Vagina (tissue), 2 donors: Measurements from ENCODE around the gene ZNF398. TPM values are rescaled to one million over a fixed set of nuclear protein-coding genes. Genes with fewer than 3 reads are reported as not detected.
A peak's percentile ranks its signal among the peaks of the same experiment; 100 is the strongest.

ENCODE experiments used
- DNase-seq, 2 donors: peaks; one replicate each; pipeline ENCODE4 v3.0.0-alpha.2; 2017; ENCODE audit errors: extremely low spot score in 2 of 2
- H3K27ac ChIP-seq: fragments of 200-600 bp; sonication (generic); one replicate; pipeline ENCODE4 v1.5.1; 2019
- H3K27me3 ChIP-seq: fragments of 200-600 bp; sonication (generic); one replicate; pipeline ENCODE4 v1.5.1; 2019
- H3K36me3 ChIP-seq, 2 donors: fragments of 200-600 bp; sonication (generic); one replicate each; pipeline ENCODE4 v1.5.1; 2017 to 2019
- H3K4me1 ChIP-seq: fragments of 200-600 bp; sonication (generic); one replicate; pipeline ENCODE4 v1.5.1; 2019
- H3K4me3 ChIP-seq, 2 donors: fragments of 200-600 bp; sonication (generic); 1 replicate in 1 of 2; 2 replicates in 1 of 2; pipeline ENCODE4 v1.5.1; 2016 to 2019
- H3K9me3 ChIP-seq: fragments of 200-600 bp; sonication (generic); one replicate; pipeline ENCODE4 v1.5.1; 2019
- CTCF ChIP-seq, 3 experiments: fragments of 450-650 bp in 2 of 3; fragments of 200-600 bp in 1 of 3; sonication (generic) in 1 of 3; IDR thresholded peaks; one replicate each; pipeline ENCODE4 v1.5.1; 2017 to 2019; ENCODE audit warnings: antibody characterized with exemption in 3 of 3, mild to moderate bottlenecking in 2 of 3, moderate library complexity in 2 of 3
- POLR2A ChIP-seq, 2 donors: fragments of 450-650 bp; IDR thresholded peaks; one replicate each; pipeline ENCODE4 v1.6.1; 2017; ENCODE audit warnings: antibody characterized with exemption in 2 of 2, mild to moderate bottlenecking in 2 of 2, moderate library complexity in 2 of 2
- POLR2AphosphoS5 ChIP-seq, 2 donors: sonication (generic); formaldehyde crosslinking; IDR thresholded peaks; one replicate each; pipeline ENCODE4 v1.9.0; 2017; ENCODE audit warnings: antibody characterized with exemption in 2 of 2, mild to moderate bottlenecking in 2 of 2, low read depth in 1 of 2; ENCODE audit not compliant: insufficient read depth in 1 of 2
- intact Hi-C: fragments of 100-400 bp; cut with DNase I; formaldehyde crosslinking; loops from one replicate; pipeline ENCODE4 v1.15.1; 2023
- total RNA-seq: library from RNA; depleted of rRNA; stranded (reverse); fragments of >200 nt; gene quantifications from one replicate; pipeline ENCODE4 v1.2.3, GENCODE V29; 2016

ZNF398 gene
- total RNA-seq, 1 donor from 2014 or later = 21.4 TPM

- Histone ChIP-seq H3K27ac (no peak overlapping the region), H3K4me3 (no peak overlapping the region), H3K9me3 (no peaks in the 10 kb centered on the region), H3K4me1 (no peaks in the 10 kb centered on the region), H3K36me3 (peaks cover 0 to 10% of the 10 kb centered on the region in 2 donors), H3K27me3 (no peaks in the 10 kb centered on the region)
- TF ChIP-seq POLR2A (IDR thresholded peaks at IDR 0.05) (no peak), POLR2AphosphoS5 (IDR thresholded peaks at IDR 0.05; ENCODE audit: insufficient read depth in 1 of 2, low read depth in 1 of 2) (no peak), CTCF (IDR thresholded peaks at IDR 0.05) (no peak)
- intact Hi-C loops = no loop called here
- DNase-seq = no peak
Observed at GRCh38 chr7:149104214-149104613, 43.0 kb upstream of the ZNF398 start.

- Histone ChIP-seq H3K36me3 (peaks cover 0 to 10% of the 10 kb centered on the region in 2 donors), H3K4me1 (no peaks in the 10 kb centered on the region), H3K4me3 (no peak overlapping the region), H3K27ac (no peak overlapping the region), H3K9me3 (no peaks in the 10 kb centered on the region), H3K27me3 (no peaks in the 10 kb centered on the region)
- no peak for DNase-seq
- TF ChIP-seq POLR2A (IDR thresholded peaks at IDR 0.05) (no peak), POLR2AphosphoS5 (IDR thresholded peaks at IDR 0.05; ENCODE audit: insufficient read depth in 1 of 2, low read depth in 1 of 2) (no peak), CTCF (IDR thresholded peaks at IDR 0.05) (no peak)
- intact Hi-C loops = no loop called here
Observed at GRCh38 chr7:149104749-149105148, 42.5 kb upstream of the ZNF398 start.

- H3K27ac ChIP-seq = no peak overlapping the region
Observed at GRCh38 chr7:149109969-149110368, 37.3 kb upstream of the ZNF398 start.

GRCh38 chr7:149125189-149125862, 21.9 kb upstream of the ZNF398 start:
- peak overlapping the region; percentile 77 to 80 for H3K4me3 ChIP-seq
- H3K9me3 ChIP-seq = no peaks in the 10 kb centered on the region
- no peak for DNase-seq
- intact Hi-C loops = no loop called here
- H3K36me3 ChIP-seq = peaks cover 0 to 4% of the 10 kb centered on the region in 2 donors
- H3K27me3 ChIP-seq = no peaks in the 10 kb centered on the region
- peak overlapping the region; percentile 96 for H3K27ac ChIP-seq
- H3K4me1 ChIP-seq = peaks cover 19% of the 10 kb centered on the region
- no peak for TF ChIP-seq POLR2A (IDR thresholded peaks at IDR 0.05)
- TF ChIP-seq CTCF (IDR thresholded peaks at IDR 0.05) = no peak
- TF ChIP-seq POLR2AphosphoS5 (IDR thresholded peaks at IDR 0.05; ENCODE audit: insufficient read depth in 1 of 2, low read depth in 1 of 2) = no peak

More at GRCh38 chr7:149109969-149110368, 37.3 kb upstream of the ZNF398 start:
- Histone ChIP-seq H3K4me3 (no peak overlapping the region), H3K4me1 (no peaks in the 10 kb centered on the region), H3K27me3 (no peaks in the 10 kb centered on the region), H3K9me3 (no peaks in the 10 kb centered on the region), H3K36me3 (no peaks in the 10 kb centered on the region)
- intact Hi-C loops = no loop called here
- DNase-seq = no peak
- TF ChIP-seq POLR2AphosphoS5 (IDR thresholded peaks at IDR 0.05; ENCODE audit: insufficient read depth in 1 of 2, low read depth in 1 of 2) (no peak), CTCF (IDR thresholded peaks at IDR 0.05) (no peak), POLR2A (IDR thresholded peaks at IDR 0.05) (no peak)
